ENCODE data around the gene BRS3. TPM values are rescaled to one million over a fixed set of nuclear protein-coding genes. Genes with fewer than 3 reads are reported as not detected.

The BRS3 gene
- total RNA-seq, 2 experiments from 2014 or later: not detected

DNA sequence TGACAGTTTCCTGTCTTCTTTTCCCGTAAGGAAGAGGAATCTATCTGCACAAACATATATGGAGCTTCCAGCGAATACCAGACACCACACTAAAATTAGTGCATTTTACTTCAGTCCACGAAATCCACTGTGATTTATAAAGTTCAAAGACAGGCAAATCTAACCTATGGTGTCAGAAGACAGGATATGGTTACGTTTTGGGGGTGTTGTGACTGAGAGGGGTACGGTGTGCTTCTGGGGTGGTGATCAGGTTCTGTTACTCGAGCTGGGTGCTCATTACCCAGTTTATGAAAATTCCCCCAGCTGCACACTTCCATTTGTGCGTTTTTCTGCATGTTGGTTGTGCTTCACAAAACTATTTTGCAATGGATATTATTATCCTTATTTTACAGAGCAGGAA, 54.5 kb downstream of the BRS3 start:
- peak in 1 of 14 experiments; percentile 17 for DNase-seq

More for the DNA sequence above, 54.5 kb downstream of the BRS3 start:
- intact Hi-C loops (cut with DNase I, micrococcal nuclease): no loop called here
- Histone ChIP-seq H3K4me1 (ENCODE audit: insufficient read depth, low read length) (peaks cover 28% of the 10 kb centered on the region), H3K27ac (ENCODE audit: low read depth in 1 of 2, low read length in 2 of 2) (no peak overlapping the region), H3K27me3 (ENCODE audit: control insufficient read depth in 1 of 2, insufficient read depth in 2 of 2, low read length in 2 of 2) (no peaks in the 10 kb centered on the region), H3K9me3 (ENCODE audit: control insufficient read depth in 1 of 2, insufficient read depth in 1 of 2, low read length in 2 of 2) (no peaks in the 10 kb centered on the region), H3K4me3 (ENCODE audit: low read length) (no peak overlapping the region), H3K36me3 (ENCODE audit: insufficient read depth, low read length) (no peaks in the 10 kb centered on the region)
- H3K27ac Mint-ChIP-seq: no peak overlapping the region
- no peaks in the 10 kb centered on the region for H3K9me3 Mint-ChIP-seq
- H3K4me1 Mint-ChIP-seq (ENCODE audit: low read depth): peaks cover 43% of the 10 kb centered on the region
- ChIA-PET CTCF (no interaction called here), POLR2A (no interaction called here)
- TF ChIP-seq, protein P1, sequence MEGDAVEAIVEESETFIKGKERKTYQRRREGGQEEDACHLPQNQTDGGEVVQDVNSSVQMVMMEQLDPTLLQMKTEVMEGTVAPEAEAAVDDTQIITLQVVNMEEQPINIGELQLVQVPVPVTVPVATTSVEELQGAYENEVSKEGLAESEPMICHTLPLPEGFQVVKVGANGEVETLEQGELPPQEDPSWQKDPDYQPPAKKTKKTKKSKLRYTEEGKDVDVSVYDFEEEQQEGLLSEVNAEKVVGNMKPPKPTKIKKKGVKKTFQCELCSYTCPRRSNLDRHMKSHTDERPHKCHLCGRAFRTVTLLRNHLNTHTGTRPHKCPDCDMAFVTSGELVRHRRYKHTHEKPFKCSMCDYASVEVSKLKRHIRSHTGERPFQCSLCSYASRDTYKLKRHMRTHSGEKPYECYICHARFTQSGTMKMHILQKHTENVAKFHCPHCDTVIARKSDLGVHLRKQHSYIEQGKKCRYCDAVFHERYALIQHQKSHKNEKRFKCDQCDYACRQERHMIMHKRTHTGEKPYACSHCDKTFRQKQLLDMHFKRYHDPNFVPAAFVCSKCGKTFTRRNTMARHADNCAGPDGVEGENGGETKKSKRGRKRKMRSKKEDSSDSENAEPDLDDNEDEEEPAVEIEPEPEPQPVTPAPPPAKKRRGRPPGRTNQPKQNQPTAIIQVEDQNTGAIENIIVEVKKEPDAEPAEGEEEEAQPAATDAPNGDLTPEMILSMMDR (IDR thresholded peaks at IDR 0.05): no peak
- no peaks in the 10 kb centered on the region for H3K27me3 Mint-ChIP-seq
- no peak for ATAC-seq (ENCODE audit: poor library complexity)
- H3K36me3 Mint-ChIP-seq (ENCODE audit: low read depth): no peaks in the 10 kb centered on the region
- H3K4me3 Mint-ChIP-seq: no peak overlapping the region

Other genes with a start within 250 kb of the BRS3 start
- gene MAP7D3, start 236.5 kb upstream of the BRS3 start, total RNA-seq: 1 to 10 TPM; 3.2 to 3.7 TPM
- not detected for gene ADGRG4, start 187.0 kb upstream of the BRS3 start, total RNA-seq
- 10 to 100 TPM; 28.3 to 31.1 TPM for gene HTATSF1, start 9.6 kb downstream of the BRS3 start, total RNA-seq
- not detected for gene VGLL1, start 44.3 kb downstream of the BRS3 start, total RNA-seq
- 10 to 100 TPM; 44.7 to 47.6 TPM for gene CD40LG, start 160.2 kb downstream of the BRS3 start, total RNA-seq

Measured in CD4-positive, alpha-beta T cell (primary cell).